Endothelial cell of umbilical vein (primary cell): ENCODE results near the gene RHOBTB1.

Source experiments
- CTCF ChIP-seq, 2 donors: IDR thresholded peaks; 1 replicate in 1 of 2; 2 replicates in 1 of 2; pipeline ENCODE4 v1.5.1; 2011; ENCODE audit warnings: low read length in 2 of 2, mild to moderate bottlenecking in 2 of 2, moderate library complexity in 2 of 2, control low read depth in 1 of 2, inconsistent platforms in 1 of 2, low read depth in 1 of 2; ENCODE audit not compliant: insufficient read depth in 1 of 2; ENCODE audit errors: extremely low read depth in 1 of 2
- EZH2 ChIP-seq: IDR thresholded peaks from 2 replicates; pipeline ENCODE4 v1.6.1; 2012; ENCODE audit warnings: borderline replicate concordance, low read depth, mild to moderate bottlenecking, moderate library complexity, low read length, inconsistent platforms; ENCODE audit not compliant: severe bottlenecking
- GATA2 ChIP-seq: IDR thresholded peaks from 2 replicates; pipeline ENCODE4 v1.7.0; 2011; ENCODE audit warnings: low read depth, mild to moderate bottlenecking, moderate library complexity, mixed read lengths, low read length; ENCODE audit not compliant: insufficient read length, insufficient read depth
- MYC ChIP-seq: IDR thresholded peaks from one replicate; pipeline ENCODE4 v1.6.1; 2011; ENCODE audit warnings: mild to moderate bottlenecking, low read depth, low read length
- POLR2A ChIP-seq: IDR thresholded peaks from 2 replicates; pipeline ENCODE4 v1.6.1; 2012; ENCODE audit warnings: low read depth, mild to moderate bottlenecking, control low read depth, low read length
- POLR2AphosphoS5 ChIP-seq: IDR thresholded peaks from 2 replicates; pipeline ENCODE4 v1.6.1; 2012; ENCODE audit warnings: low read depth, mild to moderate bottlenecking, control low read depth, low read length, moderate library complexity; ENCODE audit not compliant: insufficient read depth

- TF ChIP-seq MYC (no peak), CTCF (IDR thresholded peaks at IDR 0.05; ENCODE audit: extremely low read depth in 1 of 2, insufficient read depth in 1 of 2, low read depth in 1 of 2, low read length in 2 of 2) (no peak), POLR2AphosphoS5 (no peak), POLR2A (no peak), EZH2 (no peak), GATA2 (peak; percentile 19)
Measured at GRCh38 chr10:60963441-60964256, 19.7 kb upstream of the RHOBTB1 start.
